Peyer's patch (tissue), 4 donors: ENCODE results near the gene MYL4. TPM values are rescaled to one million over a fixed set of nuclear protein-coding genes. Genes with fewer than 3 reads are reported as not detected.

ENCODE experiments used
- DNase-seq, 3 donors: peaks; one replicate each; pipeline ENCODE4 v3.0.0-alpha.2; 2017 to 2019
- H3K27ac ChIP-seq, 4 donors: fragments of 200-600 bp; sonication (generic); one replicate each; pipeline ENCODE4 v1.5.1; 2016 to 2019
- H3K27me3 ChIP-seq, 2 donors: fragments of 200-600 bp; sonication (generic); one replicate each; pipeline ENCODE4 v1.5.1; 2019
- H3K36me3 ChIP-seq, 3 donors: fragments of 200-600 bp; sonication (generic); one replicate each; pipeline ENCODE4 v1.5.1; 2016 to 2019
- H3K4me1 ChIP-seq, 4 donors: fragments of 200-600 bp; sonication (generic); one replicate each; pipeline ENCODE4 v1.5.1; 2016 to 2019
- H3K4me3 ChIP-seq, 4 donors: fragments of 200-600 bp; sonication (generic); 1 replicate in 3 of 4; 2 replicates in 1 of 4; pipeline ENCODE4 v1.5.1; 2016 to 2019; ENCODE audit warnings: mild to moderate bottlenecking in 1 of 4
- H3K9me3 ChIP-seq, 4 donors: fragments of 200-600 bp; sonication (generic); one replicate each; pipeline ENCODE4 v1.5.1; 2016 to 2019; ENCODE audit warnings: mild to moderate bottlenecking in 1 of 4
- CTCF ChIP-seq, 6 experiments: fragments of 450-650 bp in 4 of 6; fragments of 200-600 bp in 2 of 6; sonication (generic) in 1 of 6; IDR thresholded peaks; one replicate each; pipeline ENCODE4 v1.5.1; 2017 to 2019; ENCODE audit warnings: antibody characterized with exemption in 6 of 6, mild to moderate bottlenecking in 3 of 6, moderate library complexity in 1 of 6
- POLR2A ChIP-seq, 2 donors: fragments of 450-650 bp; IDR thresholded peaks; one replicate each; pipeline ENCODE4 v1.5.1; 2017; ENCODE audit warnings: antibody characterized with exemption in 2 of 2, mild to moderate bottlenecking in 2 of 2, moderate library complexity in 2 of 2
- total RNA-seq, 4 donors: library from RNA; depleted of rRNA; stranded (reverse); fragments of >200 nt; gene quantifications; one replicate each; pipeline ENCODE4 v1.1.0, GENCODE V29; 2016

MYL4 gene
- total RNA-seq, 4 donors from 2014 or later = 9.1 TPM; not detected in 3

- Histone ChIP-seq H3K4me3 (no peak overlapping the region), H3K27ac (no peak overlapping the region), H3K9me3 (no peaks in the 10 kb centered on the region), H3K27me3 (no peaks in the 10 kb centered on the region), H3K36me3 (peaks cover 0 to 9% (median 0%) of the 10 kb centered on the region in 3 donors), H3K4me1 (peaks cover 0 to 26% (median 3%) of the 10 kb centered on the region in 4 donors)
- DNase-seq = no peak
- TF ChIP-seq CTCF (IDR thresholded peaks at IDR 0.05) (no peak), POLR2A (IDR thresholded peaks at IDR 0.05) (no peak)
Measured at GRCh38 chr17:47184681-47185080, 24.5 kb upstream of the MYL4 start.

- TF ChIP-seq POLR2A (IDR thresholded peaks at IDR 0.05) = no peak
- no peak for TF ChIP-seq CTCF (IDR thresholded peaks at IDR 0.05)
- Histone ChIP-seq H3K27me3 (no peaks in the 10 kb centered on the region), H3K9me3 (no peaks in the 10 kb centered on the region), H3K4me3 (peak overlapping the region; percentile 66 to 86 (median 74)), H3K4me1 (peaks cover 0 to 19% (median 3%) of the 10 kb centered on the region in 4 donors), H3K36me3 (no peaks in the 10 kb centered on the region), H3K27ac (peak overlapping the region; percentile 83 to 93 (median 88))
- DNase-seq = no peak
Measured at GRCh38 chr17:47188271-47188875, 20.8 kb upstream of the MYL4 start.

GRCh38 chr17:47188876-47189731 lies 20.0 kb upstream of the MYL4 start, which contains the start of gene CDC27:
Gene CDC27 (minus strand): TSS chr17:47189295. CDS start chr17:47189172, 123 bp downstream.
- Histone ChIP-seq H3K27ac (peak within 1 kb of the TSS; percentile 83 to 93 (median 88)), H3K9me3 (no peaks in the 10 kb centered on the region), H3K4me3 (peak within 1 kb of the TSS; percentile 66 to 86 (median 74)), H3K27me3 (no peaks in the 10 kb centered on the region), H3K36me3 (no peaks in the 10 kb centered on the region), H3K4me1 (peaks cover 0 to 19% (median 3%) of the 10 kb centered on the region in 4 donors)
- peak; percentile 98 to 100 (median 99) for DNase-seq
- peak in 1 of 2 donors; percentile 14 for TF ChIP-seq POLR2A (IDR thresholded peaks at IDR 0.05)
- TF ChIP-seq CTCF (IDR thresholded peaks at IDR 0.05) = no peak

- Histone ChIP-seq H3K36me3 (no peaks in the 10 kb centered on the region), H3K27ac (peak overlapping the region; percentile 49 to 93 (median 80)), H3K27me3 (no peaks in the 10 kb centered on the region), H3K4me1 (peaks cover 0 to 19% (median 3%) of the 10 kb centered on the region in 4 donors), H3K4me3 (peak overlapping the region; percentile 66 to 86 (median 74)), H3K9me3 (no peaks in the 10 kb centered on the region)
- no peak for DNase-seq
- no peak for TF ChIP-seq POLR2A (IDR thresholded peaks at IDR 0.05)
Measured at GRCh38 chr17:47189732-47190237, 19.4 kb upstream of the MYL4 start.

GRCh38 chr17:47190243-47190642 lies 18.9 kb upstream of the MYL4 start:
- no peak overlapping the region for H3K27ac ChIP-seq
- no peaks in the 10 kb centered on the region for H3K27me3 ChIP-seq
- H3K36me3 ChIP-seq = no peaks in the 10 kb centered on the region
- TF ChIP-seq CTCF (IDR thresholded peaks at IDR 0.05) (no peak), POLR2A (IDR thresholded peaks at IDR 0.05) (no peak)
- H3K4me3 ChIP-seq = no peak overlapping the region
- DNase-seq = no peak
- peaks cover 0 to 19% (median 3%) of the 10 kb centered on the region in 4 donors for H3K4me1 ChIP-seq
- H3K9me3 ChIP-seq = no peaks in the 10 kb centered on the region
